AG04450 (cell line): Measurements from ENCODE around the gene SPECC1L. TPM values are rescaled to one million over a fixed set of nuclear protein-coding genes. Genes with fewer than 3 reads are reported as not detected.
"Not testable (repeated sequence)": the region's sequence is repeated elsewhere in the genome, so short reads cannot be mapped to it uniquely, and the experiment has no call there.

Experiments
- CTCF ChIA-PET: fragments of 300-600, 350-600 bp; formaldehyde crosslinking; extraction: SDS; loops from one replicate; lab custom pipeline; 2022; ENCODE audit warnings: antibody characterized with exemption, inconsistent platforms; lab: Charles Lee
- POLR2A ChIA-PET: fragments of 350-600 bp; formaldehyde crosslinking; extraction: SDS; loops from one replicate; lab custom pipeline; 2021; ENCODE audit warnings: antibody characterized with exemption, inconsistent platforms; lab: Yijun Ruan, JAX
- DNase-seq: peaks from one replicate; pipeline ENCODE4 v3.0.0-alpha.2; 2011; ENCODE audit warnings: low read depth, low spot score
- H3K27ac ChIP-seq: one replicate; pipeline ENCODE4 v1.5.1; 2012; ENCODE audit warnings: low read depth, low read length, control low read depth
- H3K27me3 ChIP-seq: one replicate; pipeline ENCODE4 v1.6.0; 2012; ENCODE audit warnings: low read length; ENCODE audit not compliant: control insufficient read depth, insufficient read depth
- H3K4me3 ChIP-seq: 2 replicates; pipeline ENCODE4 v1.5.1; 2011; ENCODE audit warnings: mild to moderate bottlenecking, low read depth, low read length, control low read depth
- H3K9me3 ChIP-seq: 2 replicates; pipeline ENCODE4 v1.5.1; 2012; ENCODE audit warnings: low read length; ENCODE audit not compliant: control insufficient read depth, insufficient read depth
- CTCF ChIP-seq: IDR thresholded peaks from 2 replicates; pipeline ENCODE4 v1.5.1; 2011; ENCODE audit warnings: low read depth, low read length, control low read depth, inconsistent platforms
- polyA plus RNA-seq: library from polyadenylated mRNA; depleted of rRNA; stranded (reverse); fragments of >200 nt; gene quantifications from 2 replicates; pipeline ENCODE4 v1.2.3, GENCODE V29; 2011

Gene SPECC1L
- polyA plus RNA-seq, 1 experiment: 36.4 TPM

- DNase-seq: no peak
- no peaks in the 10 kb centered on the region for H3K27me3 ChIP-seq
- H3K4me3 ChIP-seq: 0 out of 2 replicates have a peak overlapping the region, but pooled peaks have one; percentile 17
- ChIA-PET POLR2A (interaction anchor here (1.8 kb wide), 1 partner anchor 36 kb away, joined by 7 read pairs; no protein-coding TSS in a partner anchor), CTCF (no interaction called here)
- no peaks in the 10 kb centered on the region for H3K9me3 ChIP-seq
- no peak for TF ChIP-seq CTCF
- H3K27ac ChIP-seq: no peak overlapping the region
Observed at GRCh38 chr22:24244144-24244787, 26.4 kb upstream of the SPECC1L start.

- H3K27me3 ChIP-seq, DNase-seq, H3K9me3 ChIP-seq: not testable (repeated sequence)
- POLR2A ChIA-PET: interaction anchor here (1.8 kb wide), 1 partner anchor 37 kb away, joined by 7 read pairs; no protein-coding TSS in a partner anchor
- CTCF ChIA-PET: interaction anchor here (2.1 kb wide), 1 partner anchor 55 kb away, joined by 11 read pairs; no protein-coding TSS in a partner anchor
- H3K27ac ChIP-seq: peak within 1 kb of the TSS; percentile 57
- H3K4me3 ChIP-seq: 0 out of 2 replicates have a peak within 1 kb of the TSS, but pooled peaks have one; percentile 17
Observed at GRCh38 chr22:24245030-24245431, 25.6 kb upstream of the SPECC1L start, which contains the start of gene GGT5. Gene GGT5, minus strand, starts transcription at chr22:24245082. Its CDS starts 357 bp downstream, at chr22:24244725.

- DNase-seq, H3K4me3 ChIP-seq, H3K9me3 ChIP-seq, H3K27me3 ChIP-seq: not testable (repeated sequence)
- POLR2A ChIA-PET: interaction anchor here (0.6 to 1.8 kb wide), 2 partner anchors 14 to 38 kb away, joined by 3 to 7 read pairs; no protein-coding TSS in a partner anchor
- H3K27ac ChIP-seq: peak overlapping the region; percentile 98
- CTCF ChIA-PET: interaction anchor here (0.7 to 2.1 kb wide), 3 partner anchors 41 to 56 kb away, joined by 3 to 11 read pairs (median 4); no protein-coding TSS in a partner anchor
Observed at GRCh38 chr22:24245584-24246561, 24.8 kb upstream of the SPECC1L start.

- Histone ChIP-seq H3K27ac (peak overlapping the region; percentile 98), H3K9me3 (no peaks in the 10 kb centered on the region), H3K4me3 (peak overlapping the region; percentile 10; the same call in 1 of the 2 replicates), H3K27me3 (no peaks in the 10 kb centered on the region)
- no peak for DNase-seq
- ChIA-PET POLR2A (interaction anchor here (0.9 to 1.2 kb wide), 2 partner anchors 49 to 57 kb away, joined by 3 to 14 read pairs; no protein-coding TSS in a partner anchor), CTCF (interaction anchor here (0.8 to 2.1 kb wide), 7 partner anchors 40 to 139 kb away, joined by 3 to 23 read pairs (median 3); no protein-coding TSS in a partner anchor)
- TF ChIP-seq CTCF: no peak
Observed at GRCh38 chr22:24247011-24247507, 23.6 kb upstream of the SPECC1L start.

- Histone ChIP-seq H3K27me3 (no peaks in the 10 kb centered on the region), H3K9me3 (no peaks in the 10 kb centered on the region), H3K4me3 (no peak overlapping the region), H3K27ac (peak overlapping the region; percentile 98)
- ChIA-PET CTCF (interaction anchor here (0.8 to 1.3 kb wide), 6 partner anchors 40 to 140 kb away, joined by 3 to 23 read pairs (median 3); no protein-coding TSS in a partner anchor), POLR2A (interaction anchor here (0.9 to 1.2 kb wide), 2 partner anchors 50 to 58 kb away, joined by 3 to 14 read pairs; no protein-coding TSS in a partner anchor)
- peak; percentile 88 for TF ChIP-seq CTCF
- peak; percentile 90 for DNase-seq
Observed at GRCh38 chr22:24247564-24248344, 22.9 kb upstream of the SPECC1L start.

- CTCF ChIA-PET, H3K27ac ChIP-seq, DNase-seq, H3K4me3 ChIP-seq, H3K9me3 ChIP-seq, POLR2A ChIA-PET, H3K27me3 ChIP-seq: not testable (repeated sequence)
Observed at GRCh38 chr22:24248611-24249010, 22.0 kb upstream of the SPECC1L start.

GRCh38 chr22:24249413-24249812, 21.2 kb upstream of the SPECC1L start:
- DNase-seq, H3K4me3 ChIP-seq, POLR2A ChIA-PET, H3K27ac ChIP-seq, H3K9me3 ChIP-seq, CTCF ChIA-PET, H3K27me3 ChIP-seq: not testable (repeated sequence)
